Thoracic aorta (tissue), 2 donors: ENCODE measurements around the gene ARHGAP35. TPM values are rescaled to one million over a fixed set of nuclear protein-coding genes. Genes with fewer than 3 reads are reported as not detected.

Source experiments
- ATAC-seq: fragments of 150-250 bp; one replicate; pipeline ENCODE4 v1.8.0; 2017; ENCODE audit warnings: low read depth; ENCODE audit not compliant: insufficient number of reproducible peaks, low FRiP score
- DNase-seq: peaks from one replicate; pipeline ENCODE4 v3.0.0-alpha.2; 2020; ENCODE audit warnings: low spot score
- H3K27ac ChIP-seq, 2 donors: fragments of 200-600 bp; sonication (generic); 1 replicate in 1 of 2; 2 replicates in 1 of 2; pipeline ENCODE4 v1.5.1; 2016; ENCODE audit warnings: mild to moderate bottlenecking in 2 of 2, moderate library complexity in 2 of 2
- H3K27me3 ChIP-seq: fragments of 200-600 bp; sonication (generic); replicated peaks from 2 replicates; pipeline ENCODE4 v1.6.0; 2016; ENCODE audit warnings: mild to moderate bottlenecking; ENCODE audit not compliant: insufficient read depth
- H3K36me3 ChIP-seq: fragments of 200-600 bp; sonication (generic); one replicate; pipeline ENCODE4 v1.5.1; 2016
- H3K4me1 ChIP-seq, 2 donors: fragments of 200-600 bp; sonication (generic); 1 replicate in 1 of 2; 2 replicates in 1 of 2; pipeline versions ENCODE4 v1.5.1 to v1.6.0; 2016; ENCODE audit warnings: low read depth in 2 of 2, mild to moderate bottlenecking in 1 of 2; ENCODE audit not compliant: control insufficient read depth in 1 of 2
- H3K4me3 ChIP-seq: fragments of 200-600 bp; sonication (generic); 2 replicates; pipeline ENCODE4 v1.5.1; 2016; ENCODE audit warnings: mild to moderate bottlenecking
- H3K9me3 ChIP-seq: fragments of 200-600 bp; sonication (generic); 2 replicates; pipeline ENCODE4 v1.5.1; 2016
- total RNA-seq, 2 donors: library from RNA; depleted of rRNA; stranded (reverse); fragments of >200 nt; gene quantifications; one replicate each; pipeline versions ENCODE4 v1.1.0 to v1.2.3, GENCODE V29; 2016
- TF ChIP-seq, protein P1 (sequence below): fragments of 200-600 bp; sonication (generic); IDR thresholded peaks from one replicate; pipeline ENCODE4 v1.5.1; 2019; ENCODE audit warnings: antibody characterized with exemption

The ARHGAP35 gene
- total RNA-seq, 2 donors from 2014 or later, result 42.9 to 51.1 TPM

- Histone ChIP-seq H3K4me1 (peaks cover 42 to 50% of the 10 kb centered on the region in 2 donors), H3K27ac (peak overlapping the region; percentile 98 to 99), H3K4me3 (peak overlapping the region; percentile 97), H3K36me3 (no peaks in the 10 kb centered on the region), H3K27me3 (no peaks in the 10 kb centered on the region), H3K9me3 (no peaks in the 10 kb centered on the region)
- TF ChIP-seq, protein P1, sequence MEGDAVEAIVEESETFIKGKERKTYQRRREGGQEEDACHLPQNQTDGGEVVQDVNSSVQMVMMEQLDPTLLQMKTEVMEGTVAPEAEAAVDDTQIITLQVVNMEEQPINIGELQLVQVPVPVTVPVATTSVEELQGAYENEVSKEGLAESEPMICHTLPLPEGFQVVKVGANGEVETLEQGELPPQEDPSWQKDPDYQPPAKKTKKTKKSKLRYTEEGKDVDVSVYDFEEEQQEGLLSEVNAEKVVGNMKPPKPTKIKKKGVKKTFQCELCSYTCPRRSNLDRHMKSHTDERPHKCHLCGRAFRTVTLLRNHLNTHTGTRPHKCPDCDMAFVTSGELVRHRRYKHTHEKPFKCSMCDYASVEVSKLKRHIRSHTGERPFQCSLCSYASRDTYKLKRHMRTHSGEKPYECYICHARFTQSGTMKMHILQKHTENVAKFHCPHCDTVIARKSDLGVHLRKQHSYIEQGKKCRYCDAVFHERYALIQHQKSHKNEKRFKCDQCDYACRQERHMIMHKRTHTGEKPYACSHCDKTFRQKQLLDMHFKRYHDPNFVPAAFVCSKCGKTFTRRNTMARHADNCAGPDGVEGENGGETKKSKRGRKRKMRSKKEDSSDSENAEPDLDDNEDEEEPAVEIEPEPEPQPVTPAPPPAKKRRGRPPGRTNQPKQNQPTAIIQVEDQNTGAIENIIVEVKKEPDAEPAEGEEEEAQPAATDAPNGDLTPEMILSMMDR, result no peak
- ATAC-seq (peak; percentile 84), DNase-seq (peak; percentile 93)
Measured at GRCh38 chr19:46860125-46860845, 512 bp upstream of the ARHGAP35 start.

- Histone ChIP-seq H3K27ac (peak overlapping the region; percentile 98 to 99), H3K4me1 (peaks cover 39 to 55% of the 10 kb centered on the region in 2 donors)
- no peak for DNase-seq
Measured at GRCh38 chr19:46861691-46862502, 1.1 kb downstream of the ARHGAP35 start.

GRCh38 chr19:46862503-46862834 lies 1.7 kb downstream of the ARHGAP35 start:
- Histone ChIP-seq H3K27ac (peak overlapping the region; percentile 98 to 99), H3K27me3 (no peaks in the 10 kb centered on the region), H3K4me3 (peak overlapping the region; percentile 97), H3K9me3 (no peaks in the 10 kb centered on the region), H3K4me1 (peaks cover 45 to 61% of the 10 kb centered on the region in 2 donors), H3K36me3 (no peaks in the 10 kb centered on the region)
- no peak for ATAC-seq
- no peak for DNase-seq
- TF ChIP-seq, protein P1, result no peak

More at GRCh38 chr19:46861691-46862502, 1.1 kb downstream of the ARHGAP35 start:
- no peak for ATAC-seq
- Histone ChIP-seq H3K27me3 (no peaks in the 10 kb centered on the region), H3K4me3 (peak overlapping the region; percentile 97), H3K36me3 (no peaks in the 10 kb centered on the region), H3K9me3 (no peaks in the 10 kb centered on the region)
- TF ChIP-seq, protein P1, result no peak

DNA sequence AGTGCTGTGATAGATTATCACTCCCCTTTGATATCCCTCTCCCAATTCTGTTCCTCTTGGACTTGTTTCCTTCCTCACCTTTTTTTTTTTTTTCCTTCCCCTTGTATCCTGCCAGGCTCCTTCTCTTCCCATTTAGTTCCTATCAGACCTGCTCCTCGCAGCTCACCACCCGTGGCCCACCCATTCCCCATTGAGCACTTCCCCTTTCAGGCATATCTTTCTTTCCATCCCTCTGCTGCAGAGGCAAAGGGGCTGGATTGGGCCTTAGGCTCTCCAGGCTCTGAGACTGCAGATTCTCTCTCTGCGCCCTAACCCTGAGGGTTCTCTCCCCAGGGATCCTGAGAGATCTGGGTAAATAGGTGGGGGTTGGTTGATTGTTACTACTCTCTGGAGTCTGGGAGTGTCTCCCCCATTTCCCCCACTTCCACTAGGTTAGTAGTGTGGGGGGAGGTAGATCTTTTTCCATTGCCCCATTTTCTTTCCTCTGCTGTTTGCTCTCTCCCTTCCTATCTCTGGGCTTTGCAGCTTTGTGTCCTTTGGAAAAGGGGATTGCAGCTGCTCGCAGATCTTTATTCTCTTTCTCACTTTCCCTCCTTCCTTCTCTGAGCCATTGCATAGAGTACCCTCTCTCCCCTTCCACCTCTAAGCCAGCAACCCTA lies 2.3 kb downstream of the ARHGAP35 start:
- H3K27ac ChIP-seq, result peak overlapping the region; percentile 98 to 99

More for the DNA sequence above, 2.3 kb downstream of the ARHGAP35 start:
- ATAC-seq (no peak), DNase-seq (no peak)
- Histone ChIP-seq H3K27me3 (no peaks in the 10 kb centered on the region), H3K36me3 (no peaks in the 10 kb centered on the region), H3K4me3 (peak overlapping the region; percentile 97), H3K4me1 (peaks cover 45 to 63% of the 10 kb centered on the region in 2 donors), H3K9me3 (no peaks in the 10 kb centered on the region)
- TF ChIP-seq, protein P1, result no peak
